ENCODE data around the gene TSPAN16. TPM values are rescaled to one million over a fixed set of nuclear protein-coding genes. Genes with fewer than 3 reads are reported as not detected.
A peak's percentile ranks its signal among the peaks of the same experiment; 100 is the strongest.

The TSPAN16 gene
- total and polyA plus RNA-seq, 3 donors from 2014 or later: 42.5 to 180 (median 137) TPM

GRCh38 chr19:11267316-11268085, 28.5 kb upstream of the TSPAN16 start:
- no peaks in the 10 kb centered on the region for H3K36me3 ChIP-seq (ENCODE audit: low read depth, missing control alignments)
- DNase-seq: no peak
- peaks cover 3% of the 10 kb centered on the region for H3K4me1 ChIP-seq
- H3K27ac ChIP-seq: no peak overlapping the region
- H3K4me3 ChIP-seq: no peak overlapping the region
- no peak for TF ChIP-seq POLR2A (IDR thresholded peaks at IDR 0.05)
- no peak for TF ChIP-seq CTCF (IDR thresholded peaks at IDR 0.05)
- WGBS, 2 donors: 88 to 95% methylated on average over 8 to 10 of the region's 10 CpGs
- no peaks in the 10 kb centered on the region for H3K9me3 ChIP-seq
- intact Hi-C loops (cut with DNase I; ENCODE audit: low total_unique reads): no loop called here
- H3K27me3 ChIP-seq: no peaks in the 10 kb centered on the region

GRCh38 chr19:11268783-11269267, 27.1 kb upstream of the TSPAN16 start:
- Histone ChIP-seq H3K4me3 (no peak overlapping the region), H3K27me3 (no peaks in the 10 kb centered on the region), H3K9me3 (no peaks in the 10 kb centered on the region), H3K27ac (peak overlapping the region in 1 of 2 donors; percentile 69), H3K4me1 (no peaks in the 10 kb centered on the region), H3K36me3 (ENCODE audit: low read depth, missing control alignments) (no peaks in the 10 kb centered on the region)
- intact Hi-C loops (cut with DNase I; ENCODE audit: low total_unique reads): no loop called here
- peak; percentile 41 for DNase-seq
- TF ChIP-seq CTCF (IDR thresholded peaks at IDR 0.05): no peak
- no peak for TF ChIP-seq POLR2A (IDR thresholded peaks at IDR 0.05)
- WGBS, 2 donors: 37 to 44% methylated on average over 6 to 10 of the region's 10 CpGs

GRCh38 chr19:11269408-11269807, 26.6 kb upstream of the TSPAN16 start:
- peaks cover 2% of the 10 kb centered on the region for H3K4me1 ChIP-seq
- no peak for DNase-seq
- no peaks in the 10 kb centered on the region for H3K9me3 ChIP-seq
- H3K4me3 ChIP-seq: no peak overlapping the region
- H3K36me3 ChIP-seq (ENCODE audit: low read depth, missing control alignments): no peaks in the 10 kb centered on the region
- no peaks in the 10 kb centered on the region for H3K27me3 ChIP-seq
- 38 to 51% methylated on average over 6 to 7 of the region's 7 CpGs for WGBS, 2 donors
- intact Hi-C loops (cut with DNase I; ENCODE audit: low total_unique reads): no loop called here
- TF ChIP-seq POLR2A (IDR thresholded peaks at IDR 0.05): no peak
- TF ChIP-seq CTCF (IDR thresholded peaks at IDR 0.05): no peak
- H3K27ac ChIP-seq: peak overlapping the region in 1 of 2 donors; percentile 69

- no peaks in the 10 kb centered on the region for H3K36me3 ChIP-seq (ENCODE audit: low read depth, missing control alignments)
- DNase-seq: no peak
- no peaks in the 10 kb centered on the region for H3K27me3 ChIP-seq
- H3K27ac ChIP-seq: no peak overlapping the region
- no peak for TF ChIP-seq CTCF (IDR thresholded peaks at IDR 0.05)
- no peaks in the 10 kb centered on the region for H3K9me3 ChIP-seq
- WGBS, 2 donors: 95 to 98% methylated on average over 2 of the region's 2 CpGs
- no peak overlapping the region for H3K4me3 ChIP-seq
- intact Hi-C loops (cut with DNase I; ENCODE audit: low total_unique reads): no loop called here
- H3K4me1 ChIP-seq: peaks cover 16% of the 10 kb centered on the region
Measured at GRCh38 chr19:11273296-11273695, 22.7 kb upstream of the TSPAN16 start.

- Histone ChIP-seq H3K4me1 (peaks cover 19% of the 10 kb centered on the region), H3K36me3 (ENCODE audit: low read depth, missing control alignments) (no peaks in the 10 kb centered on the region), H3K4me3 (no peak overlapping the region), H3K27me3 (no peaks in the 10 kb centered on the region), H3K9me3 (no peaks in the 10 kb centered on the region), H3K27ac (no peak overlapping the region)
- TF ChIP-seq CTCF (IDR thresholded peaks at IDR 0.05) (no peak), POLR2A (IDR thresholded peaks at IDR 0.05) (no peak)
- DNase-seq: no peak
- WGBS, 2 donors: 77 to 86% methylated on average over 5 of the region's 5 CpGs
- intact Hi-C loops (cut with DNase I; ENCODE audit: low total_unique reads): no loop called here
Measured at GRCh38 chr19:11273989-11274388, 22.0 kb upstream of the TSPAN16 start.

Data from testis (tissue), 3 donors.